ENCODE data around the gene TTC17. TPM values are rescaled to one million over a fixed set of nuclear protein-coding genes. Genes with fewer than 3 reads are reported as not detected.

Gene TTC17
- total RNA-seq, 1 donor from 2014 or later, result 108 TPM

- H3K9me3 Mint-ChIP-seq (ENCODE audit: low read depth), result peaks cover 9% of the 10 kb centered on the region
- H3K36me3 Mint-ChIP-seq (ENCODE audit: insufficient read depth), result peaks cover 32% of the 10 kb centered on the region
- H3K4me1 Mint-ChIP-seq (ENCODE audit: low read depth), result no peaks in the 10 kb centered on the region
- no peak for DNase-seq (ENCODE audit: low spot score, unreplicated experiment)
- TF ChIP-seq, protein P1, sequence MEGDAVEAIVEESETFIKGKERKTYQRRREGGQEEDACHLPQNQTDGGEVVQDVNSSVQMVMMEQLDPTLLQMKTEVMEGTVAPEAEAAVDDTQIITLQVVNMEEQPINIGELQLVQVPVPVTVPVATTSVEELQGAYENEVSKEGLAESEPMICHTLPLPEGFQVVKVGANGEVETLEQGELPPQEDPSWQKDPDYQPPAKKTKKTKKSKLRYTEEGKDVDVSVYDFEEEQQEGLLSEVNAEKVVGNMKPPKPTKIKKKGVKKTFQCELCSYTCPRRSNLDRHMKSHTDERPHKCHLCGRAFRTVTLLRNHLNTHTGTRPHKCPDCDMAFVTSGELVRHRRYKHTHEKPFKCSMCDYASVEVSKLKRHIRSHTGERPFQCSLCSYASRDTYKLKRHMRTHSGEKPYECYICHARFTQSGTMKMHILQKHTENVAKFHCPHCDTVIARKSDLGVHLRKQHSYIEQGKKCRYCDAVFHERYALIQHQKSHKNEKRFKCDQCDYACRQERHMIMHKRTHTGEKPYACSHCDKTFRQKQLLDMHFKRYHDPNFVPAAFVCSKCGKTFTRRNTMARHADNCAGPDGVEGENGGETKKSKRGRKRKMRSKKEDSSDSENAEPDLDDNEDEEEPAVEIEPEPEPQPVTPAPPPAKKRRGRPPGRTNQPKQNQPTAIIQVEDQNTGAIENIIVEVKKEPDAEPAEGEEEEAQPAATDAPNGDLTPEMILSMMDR (IDR thresholded peaks at IDR 0.05; ENCODE audit: unreplicated experiment), result no peak
- no peak overlapping the region for H3K27ac Mint-ChIP-seq
- no peaks in the 10 kb centered on the region for H3K27me3 Mint-ChIP-seq
- no peak overlapping the region for H3K4me3 Mint-ChIP-seq (ENCODE audit: low read depth)
Measured at GRCh38 chr11:43486141-43486540, 127.4 kb downstream of the TTC17 start.

- Mint-ChIP-seq H3K27me3 (no peaks in the 10 kb centered on the region), H3K9me3 (ENCODE audit: low read depth) (no peaks in the 10 kb centered on the region), H3K36me3 (ENCODE audit: insufficient read depth) (peaks cover 28% of the 10 kb centered on the region), H3K4me3 (ENCODE audit: low read depth) (no peak overlapping the region), H3K27ac (no peak overlapping the region), H3K4me1 (ENCODE audit: low read depth) (no peaks in the 10 kb centered on the region)
- TF ChIP-seq, protein P1 (IDR thresholded peaks at IDR 0.05; ENCODE audit: unreplicated experiment), result no peak
- no peak for DNase-seq (ENCODE audit: low spot score, unreplicated experiment)
Measured at GRCh38 chr11:43489869-43490465, 131.2 kb downstream of the TTC17 start.

DNA sequence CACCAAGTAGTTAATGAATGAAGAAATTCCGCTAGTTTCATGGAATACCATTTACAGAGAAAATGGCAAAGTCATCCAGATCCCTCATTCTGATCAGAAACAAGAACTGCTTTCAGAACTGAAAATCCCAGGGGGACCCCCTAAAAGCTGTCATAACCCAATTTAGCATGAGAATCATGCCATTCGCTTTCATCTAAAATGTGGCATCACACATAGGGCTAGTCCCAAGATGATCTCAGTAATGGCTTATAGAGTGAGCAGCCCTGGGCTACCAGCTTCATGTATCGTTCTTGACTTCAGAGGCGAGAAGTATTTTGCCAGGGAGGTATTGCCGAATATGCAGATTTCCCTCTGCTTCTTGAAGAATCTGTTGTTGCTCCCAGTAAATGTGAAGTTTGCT lies 134.0 kb downstream of the TTC17 start:
- H3K27ac Mint-ChIP-seq, result no peak overlapping the region
- peaks cover 29% of the 10 kb centered on the region for H3K36me3 Mint-ChIP-seq (ENCODE audit: insufficient read depth)
- no peaks in the 10 kb centered on the region for H3K9me3 Mint-ChIP-seq (ENCODE audit: low read depth)
- H3K4me1 Mint-ChIP-seq (ENCODE audit: low read depth), result no peaks in the 10 kb centered on the region
- H3K4me3 Mint-ChIP-seq (ENCODE audit: low read depth), result no peak overlapping the region
- no peaks in the 10 kb centered on the region for H3K27me3 Mint-ChIP-seq
- DNase-seq (ENCODE audit: low spot score, unreplicated experiment), result no peak
- TF ChIP-seq, protein P1 (IDR thresholded peaks at IDR 0.05; ENCODE audit: unreplicated experiment), result no peak

DNA sequence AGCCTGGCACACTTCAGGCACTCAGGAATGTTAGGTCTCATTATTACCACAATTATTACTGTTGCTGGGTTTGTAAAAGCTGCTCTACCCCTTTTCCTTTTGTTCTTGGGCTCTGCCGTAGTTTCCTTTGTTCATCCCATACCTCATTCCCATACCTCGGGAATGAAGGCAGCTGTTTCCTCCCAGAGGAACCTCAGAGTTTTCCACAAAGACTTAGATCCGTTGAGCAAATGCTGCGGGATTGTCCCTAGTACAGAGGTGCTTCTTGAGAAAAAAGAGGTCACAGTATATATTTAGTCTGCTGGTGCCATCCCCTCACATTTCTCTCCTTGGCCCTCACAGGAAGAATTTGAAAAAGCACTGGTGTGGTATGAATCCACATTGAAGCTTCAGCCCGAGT lies 134.7 kb downstream of the TTC17 start:
- DNase-seq (ENCODE audit: low spot score, unreplicated experiment), result no peak

GRCh38 chr11:43497144-43497543 lies 138.4 kb downstream of the TTC17 start:
- H3K4me1 Mint-ChIP-seq (ENCODE audit: low read depth), result no peaks in the 10 kb centered on the region
- peaks cover 9% of the 10 kb centered on the region for H3K27me3 Mint-ChIP-seq
- peak overlapping the region; percentile 15 for H3K27ac Mint-ChIP-seq
- peaks cover 5% of the 10 kb centered on the region for H3K9me3 Mint-ChIP-seq (ENCODE audit: low read depth)
- no peak overlapping the region for H3K4me3 Mint-ChIP-seq (ENCODE audit: low read depth)
- TF ChIP-seq, protein P1 (IDR thresholded peaks at IDR 0.05; ENCODE audit: unreplicated experiment), result no peak
- DNase-seq (ENCODE audit: low spot score, unreplicated experiment), result no peak
- H3K36me3 Mint-ChIP-seq (ENCODE audit: insufficient read depth), result peaks cover 17% of the 10 kb centered on the region

More for the DNA sequence above, 134.7 kb downstream of the TTC17 start:
- H3K27me3 Mint-ChIP-seq, result no peaks in the 10 kb centered on the region
- no peaks in the 10 kb centered on the region for H3K4me1 Mint-ChIP-seq (ENCODE audit: low read depth)
- H3K36me3 Mint-ChIP-seq (ENCODE audit: insufficient read depth), result peaks cover 29% of the 10 kb centered on the region
- H3K4me3 Mint-ChIP-seq (ENCODE audit: low read depth), result no peak overlapping the region
- TF ChIP-seq, protein P1 (IDR thresholded peaks at IDR 0.05; ENCODE audit: unreplicated experiment), result no peak
- H3K9me3 Mint-ChIP-seq (ENCODE audit: low read depth), result no peaks in the 10 kb centered on the region
- H3K27ac Mint-ChIP-seq, result no peak overlapping the region

All from progenitor cell of endocrine pancreas (in vitro differentiated cells).